ENCODE results near the gene CIDEC. TPM values are rescaled to one million over a fixed set of nuclear protein-coding genes. Genes with fewer than 3 reads are reported as not detected.
A peak's percentile ranks its signal among the peaks of the same experiment; 100 is the strongest.
"Not testable (repeated sequence)": the region's sequence is repeated elsewhere in the genome, so short reads cannot be mapped to it uniquely, and the experiment has no call there.

Gene CIDEC
- total RNA-seq, 1 donor = not detected

- Histone ChIP-seq H3K4me3 (ENCODE audit: insufficient read depth, low read length) (no peak overlapping the region), H3K79me2 (ENCODE audit: insufficient read depth, low read length) (no peaks in the 10 kb centered on the region), H3K27me3 (ENCODE audit: insufficient read depth, low read length) (no peaks in the 10 kb centered on the region), H3K4me2 (ENCODE audit: insufficient read depth, low read length) (no peak overlapping the region), H3K9me3 (ENCODE audit: low read depth, low read length) (no peaks in the 10 kb centered on the region), H4K20me1 (ENCODE audit: insufficient read depth, low read length) (no peaks in the 10 kb centered on the region), H2AFZ (ENCODE audit: low read length) (no peak overlapping the region), H3K27ac (ENCODE audit: low read depth, low read length) (no peak overlapping the region), H3K4me1 (ENCODE audit: insufficient read depth, low read length) (peaks cover 12% of the 10 kb centered on the region), H3K36me3 (ENCODE audit: insufficient read depth, low read length) (no peaks in the 10 kb centered on the region)
- no peak for DNase-seq (ENCODE audit: insufficient read length, low spot score, missing footprints)
- no peak for TF ChIP-seq CTCF (IDR thresholded peaks at IDR 0.05; ENCODE audit: extremely low read depth, low read depth, low read length)
Observed at GRCh38 chr3:9881441-9881840, 1.4 kb upstream of the CIDEC start.

- Histone ChIP-seq H2AFZ (ENCODE audit: low read length) (no peak overlapping the region), H4K20me1 (ENCODE audit: insufficient read depth, low read length) (no peaks in the 10 kb centered on the region), H3K27ac (ENCODE audit: low read depth, low read length) (no peak overlapping the region), H3K36me3 (ENCODE audit: insufficient read depth, low read length) (no peaks in the 10 kb centered on the region), H3K4me3 (ENCODE audit: insufficient read depth, low read length) (no peak overlapping the region), H3K4me2 (ENCODE audit: insufficient read depth, low read length) (no peak overlapping the region), H3K79me2 (ENCODE audit: insufficient read depth, low read length) (no peaks in the 10 kb centered on the region), H3K9me3 (ENCODE audit: low read depth, low read length) (no peaks in the 10 kb centered on the region), H3K27me3 (ENCODE audit: insufficient read depth, low read length) (no peaks in the 10 kb centered on the region), H3K4me1 (ENCODE audit: insufficient read depth, low read length) (peaks cover under 1% of the 10 kb centered on the region)
- DNase-seq (ENCODE audit: insufficient read length, low spot score, missing footprints) = peak; percentile 79
- TF ChIP-seq CTCF (IDR thresholded peaks at IDR 0.05; ENCODE audit: extremely low read depth, low read depth, low read length) = no peak
Observed at GRCh38 chr3:9878700-9879099, 1.4 kb downstream of the CIDEC start.

GRCh38 chr3:9876991-9877390, 3.1 kb downstream of the CIDEC start:
- no peaks in the 10 kb centered on the region for H3K9me3 ChIP-seq (ENCODE audit: low read depth, low read length)
- no peak overlapping the region for H3K4me3 ChIP-seq (ENCODE audit: insufficient read depth, low read length)
- no peaks in the 10 kb centered on the region for H3K27me3 ChIP-seq (ENCODE audit: insufficient read depth, low read length)
- DNase-seq (ENCODE audit: insufficient read length, low spot score, missing footprints) = peak; percentile 21
- H3K36me3 ChIP-seq (ENCODE audit: insufficient read depth, low read length) = no peaks in the 10 kb centered on the region
- no peak for TF ChIP-seq CTCF (IDR thresholded peaks at IDR 0.05; ENCODE audit: extremely low read depth, low read depth, low read length)
- no peak overlapping the region for H3K27ac ChIP-seq (ENCODE audit: low read depth, low read length)
- H3K79me2 ChIP-seq (ENCODE audit: insufficient read depth, low read length) = no peaks in the 10 kb centered on the region
- no peaks in the 10 kb centered on the region for H3K4me1 ChIP-seq (ENCODE audit: insufficient read depth, low read length)
- H4K20me1 ChIP-seq (ENCODE audit: insufficient read depth, low read length) = no peaks in the 10 kb centered on the region
- H2AFZ ChIP-seq (ENCODE audit: low read length) = no peak overlapping the region
- H3K4me2 ChIP-seq (ENCODE audit: insufficient read depth, low read length) = no peak overlapping the region

GRCh38 chr3:9876255-9876654, 3.8 kb downstream of the CIDEC start:
- not testable (repeated sequence) for H3K4me1 ChIP-seq (ENCODE audit: insufficient read depth, low read length); H3K9me3 ChIP-seq (ENCODE audit: low read depth, low read length); H3K4me2 ChIP-seq (ENCODE audit: insufficient read depth, low read length); H4K20me1 ChIP-seq (ENCODE audit: insufficient read depth, low read length); H3K27me3 ChIP-seq (ENCODE audit: insufficient read depth, low read length); H3K27ac ChIP-seq (ENCODE audit: low read depth, low read length); DNase-seq (ENCODE audit: insufficient read length, low spot score, missing footprints); H2AFZ ChIP-seq (ENCODE audit: low read length); H3K79me2 ChIP-seq (ENCODE audit: insufficient read depth, low read length); H3K36me3 ChIP-seq (ENCODE audit: insufficient read depth, low read length); H3K4me3 ChIP-seq (ENCODE audit: insufficient read depth, low read length)

Measured in osteoblast (primary cell).